ENCODE data around the gene SOX6.

DNA sequence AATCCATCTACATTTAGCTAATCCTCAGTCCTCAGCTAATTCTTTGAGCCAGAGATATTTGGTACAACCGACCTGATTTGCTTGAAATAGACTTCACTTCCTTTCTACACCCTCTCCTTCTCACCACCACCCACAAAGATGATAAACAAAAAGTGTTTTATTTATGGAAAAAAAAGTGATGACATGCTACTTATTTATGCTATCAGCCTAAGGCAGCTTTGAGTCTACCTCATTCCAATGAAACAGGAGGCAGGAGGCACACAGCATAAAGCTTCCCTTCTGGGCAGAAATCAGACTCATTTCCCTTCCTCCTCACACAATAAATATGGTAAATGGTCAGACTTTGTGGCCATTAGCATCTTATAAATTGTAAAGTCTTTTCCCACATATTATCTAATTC is 325.7 kb downstream of the SOX6 start:
- TF ChIP-seq, protein P1, sequence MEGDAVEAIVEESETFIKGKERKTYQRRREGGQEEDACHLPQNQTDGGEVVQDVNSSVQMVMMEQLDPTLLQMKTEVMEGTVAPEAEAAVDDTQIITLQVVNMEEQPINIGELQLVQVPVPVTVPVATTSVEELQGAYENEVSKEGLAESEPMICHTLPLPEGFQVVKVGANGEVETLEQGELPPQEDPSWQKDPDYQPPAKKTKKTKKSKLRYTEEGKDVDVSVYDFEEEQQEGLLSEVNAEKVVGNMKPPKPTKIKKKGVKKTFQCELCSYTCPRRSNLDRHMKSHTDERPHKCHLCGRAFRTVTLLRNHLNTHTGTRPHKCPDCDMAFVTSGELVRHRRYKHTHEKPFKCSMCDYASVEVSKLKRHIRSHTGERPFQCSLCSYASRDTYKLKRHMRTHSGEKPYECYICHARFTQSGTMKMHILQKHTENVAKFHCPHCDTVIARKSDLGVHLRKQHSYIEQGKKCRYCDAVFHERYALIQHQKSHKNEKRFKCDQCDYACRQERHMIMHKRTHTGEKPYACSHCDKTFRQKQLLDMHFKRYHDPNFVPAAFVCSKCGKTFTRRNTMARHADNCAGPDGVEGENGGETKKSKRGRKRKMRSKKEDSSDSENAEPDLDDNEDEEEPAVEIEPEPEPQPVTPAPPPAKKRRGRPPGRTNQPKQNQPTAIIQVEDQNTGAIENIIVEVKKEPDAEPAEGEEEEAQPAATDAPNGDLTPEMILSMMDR (IDR thresholded peaks at IDR 0.05): no peak
- TF ChIP-seq POLR2A (IDR thresholded peaks at IDR 0.05) (no peak), POLR2AphosphoS5 (IDR thresholded peaks at IDR 0.05) (no peak)
